22Rv1 (cell line): ENCODE data around the gene TWIST2.

ENCODE experiments used
- ZFX ChIP-seq: fragments of 450-650 bp; IDR thresholded peaks from 2 replicates; pipeline ENCODE4 v1.6.1; 2017; ENCODE audit warnings: antibody characterized with exemption, borderline replicate concordance
- TF ChIP-seq, protein P1 (sequence below): fragments of 450-650 bp; IDR thresholded peaks from 2 replicates; pipeline ENCODE4 v1.5.1; 2017; ENCODE audit warnings: mild to moderate bottlenecking

DNA sequence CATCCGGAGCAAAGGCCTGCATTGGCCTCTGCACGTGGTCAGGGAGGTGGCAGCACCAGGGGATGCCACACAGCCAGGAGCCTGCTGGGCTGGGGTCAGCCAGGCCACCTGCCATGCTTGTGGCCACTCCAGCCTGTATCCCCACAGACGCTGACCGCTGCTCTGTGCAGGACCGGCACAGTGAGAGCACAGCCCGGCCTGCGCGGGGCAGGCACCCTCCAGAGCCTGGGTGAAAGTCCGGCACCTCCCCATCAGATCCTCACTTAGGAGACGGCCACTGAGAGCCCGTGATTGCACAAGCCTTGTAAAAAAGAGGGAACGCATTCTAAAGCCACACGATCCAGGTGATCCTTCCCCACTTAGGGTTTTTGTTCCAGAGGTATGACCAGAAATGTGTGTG, 42.2 kb downstream of the TWIST2 start:
- TF ChIP-seq, protein P1, sequence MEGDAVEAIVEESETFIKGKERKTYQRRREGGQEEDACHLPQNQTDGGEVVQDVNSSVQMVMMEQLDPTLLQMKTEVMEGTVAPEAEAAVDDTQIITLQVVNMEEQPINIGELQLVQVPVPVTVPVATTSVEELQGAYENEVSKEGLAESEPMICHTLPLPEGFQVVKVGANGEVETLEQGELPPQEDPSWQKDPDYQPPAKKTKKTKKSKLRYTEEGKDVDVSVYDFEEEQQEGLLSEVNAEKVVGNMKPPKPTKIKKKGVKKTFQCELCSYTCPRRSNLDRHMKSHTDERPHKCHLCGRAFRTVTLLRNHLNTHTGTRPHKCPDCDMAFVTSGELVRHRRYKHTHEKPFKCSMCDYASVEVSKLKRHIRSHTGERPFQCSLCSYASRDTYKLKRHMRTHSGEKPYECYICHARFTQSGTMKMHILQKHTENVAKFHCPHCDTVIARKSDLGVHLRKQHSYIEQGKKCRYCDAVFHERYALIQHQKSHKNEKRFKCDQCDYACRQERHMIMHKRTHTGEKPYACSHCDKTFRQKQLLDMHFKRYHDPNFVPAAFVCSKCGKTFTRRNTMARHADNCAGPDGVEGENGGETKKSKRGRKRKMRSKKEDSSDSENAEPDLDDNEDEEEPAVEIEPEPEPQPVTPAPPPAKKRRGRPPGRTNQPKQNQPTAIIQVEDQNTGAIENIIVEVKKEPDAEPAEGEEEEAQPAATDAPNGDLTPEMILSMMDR: no peak
- no peak for TF ChIP-seq ZFX
